ENCODE results near the gene SLC46A1. TPM values are rescaled to one million over a fixed set of nuclear protein-coding genes. Genes with fewer than 3 reads are reported as not detected.

SLC46A1 gene
- total RNA-seq, 1 donor from 2014 or later = 7.8 TPM

DNA sequence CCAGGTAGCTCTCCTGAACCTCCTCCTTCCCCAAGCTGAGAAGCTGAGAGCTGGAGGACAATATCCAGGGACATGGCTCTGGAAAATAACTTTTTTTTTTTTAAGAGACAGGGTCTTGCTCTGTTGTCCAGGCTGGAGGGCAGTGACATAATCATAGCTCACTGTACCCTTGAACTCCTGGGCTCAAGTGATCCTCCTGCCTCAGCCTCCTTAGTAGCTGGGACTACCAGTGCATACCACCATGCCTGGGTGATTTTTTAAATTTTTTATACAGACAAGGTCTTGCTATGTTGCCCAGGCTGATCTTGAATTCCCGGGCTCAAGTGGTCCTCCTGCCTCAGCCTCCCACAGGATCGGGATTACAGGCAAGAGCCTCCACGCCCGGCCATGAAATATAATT, 6.2 kb downstream of the SLC46A1 start:
- intact Hi-C loops (cut with micrococcal nuclease) = no loop called here
- peaks cover 7% of the 10 kb centered on the region for H3K36me3 Mint-ChIP-seq (ENCODE audit: low read depth)
- H3K27me3 Mint-ChIP-seq (ENCODE audit: insufficient read depth) = peaks cover 3% of the 10 kb centered on the region
- no peak overlapping the region for H3K4me3 Mint-ChIP-seq
- H3K27ac Mint-ChIP-seq = no peak overlapping the region
- H3K4me1 Mint-ChIP-seq (ENCODE audit: low read depth) = peaks cover 5% of the 10 kb centered on the region
- no peaks in the 10 kb centered on the region for H3K9me3 Mint-ChIP-seq
- no peak for DNase-seq (ENCODE audit: low spot score)

DNA sequence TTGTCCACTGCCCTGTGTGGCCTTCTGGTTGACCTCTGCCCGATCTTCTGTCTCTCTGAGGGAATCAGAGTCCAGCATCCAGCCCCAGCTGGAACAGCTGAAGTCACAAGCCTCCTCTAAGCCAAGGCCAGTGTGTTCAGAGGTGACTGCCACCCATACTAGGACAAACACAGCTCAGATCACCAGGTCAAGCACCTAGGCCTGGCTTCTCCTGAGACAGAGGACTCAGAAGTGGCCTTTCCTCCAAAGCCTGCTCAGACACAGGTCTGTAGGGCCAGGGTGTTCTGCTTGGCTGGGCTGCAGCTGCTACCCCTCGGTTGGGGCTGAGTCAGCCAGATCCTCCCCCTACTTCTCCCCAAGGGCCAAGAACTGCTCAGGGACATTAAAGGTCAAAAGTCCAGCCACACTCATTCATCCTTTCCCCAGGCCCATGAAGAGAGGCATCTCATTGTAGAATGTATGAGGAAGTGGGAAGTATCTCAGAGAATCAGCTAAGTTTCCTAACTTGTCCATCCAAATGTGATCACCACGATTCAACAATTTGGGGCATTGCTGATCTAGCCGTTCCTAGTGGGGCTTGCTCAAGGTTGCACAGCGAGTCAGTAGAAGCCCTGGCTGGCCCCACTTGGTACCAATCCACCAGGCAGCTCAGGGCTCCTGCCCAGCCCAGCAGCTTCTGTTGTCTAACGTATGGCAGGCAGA, 7.6 kb downstream of the SLC46A1 start:
- Mint-ChIP-seq H3K36me3 (ENCODE audit: low read depth) (peaks cover 14% of the 10 kb centered on the region), H3K4me1 (ENCODE audit: low read depth) (peaks cover 5% of the 10 kb centered on the region), H3K9me3 (no peaks in the 10 kb centered on the region), H3K27me3 (ENCODE audit: insufficient read depth) (no peaks in the 10 kb centered on the region), H3K27ac (no peak overlapping the region), H3K4me3 (no peak overlapping the region)
- DNase-seq (ENCODE audit: low spot score) = no peak
- intact Hi-C loops (cut with micrococcal nuclease) = no loop called here

DNA sequence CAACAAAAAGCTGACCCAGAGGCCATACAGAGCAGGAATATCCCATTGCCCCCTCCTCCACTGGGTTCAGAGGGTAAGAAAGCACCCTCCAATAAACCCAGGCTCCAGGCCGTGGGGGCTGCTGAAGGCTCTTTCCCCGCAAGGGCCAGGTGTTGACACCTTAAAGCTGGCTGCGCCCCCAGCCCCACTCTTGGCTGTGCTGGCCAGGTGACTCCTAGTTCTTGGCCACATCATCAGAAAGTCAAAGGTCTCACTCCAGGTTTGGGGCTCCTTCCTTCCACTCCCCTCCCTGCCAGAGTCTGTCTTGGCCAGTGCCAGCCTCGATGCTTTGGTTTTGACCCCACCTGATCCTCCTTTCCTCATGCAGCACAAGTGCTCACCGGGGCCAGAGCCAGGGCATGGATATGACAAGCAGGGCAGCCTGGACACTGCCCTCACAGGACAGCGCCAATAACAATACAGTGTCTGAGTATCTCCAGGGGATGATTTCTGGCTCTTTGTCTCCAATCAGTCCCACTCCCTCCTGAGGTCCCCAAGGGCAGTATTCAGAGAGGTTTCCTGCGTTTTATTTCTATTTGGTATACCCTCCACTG, 8.2 kb downstream of the SLC46A1 start:
- DNase-seq (ENCODE audit: low spot score) = no peak
- peaks cover 5% of the 10 kb centered on the region for H3K4me1 Mint-ChIP-seq (ENCODE audit: low read depth)
- no peak overlapping the region for H3K4me3 Mint-ChIP-seq
- H3K27me3 Mint-ChIP-seq (ENCODE audit: insufficient read depth) = no peaks in the 10 kb centered on the region
- intact Hi-C loops (cut with micrococcal nuclease) = no loop called here
- H3K36me3 Mint-ChIP-seq (ENCODE audit: low read depth) = peaks cover 17% of the 10 kb centered on the region
- H3K27ac Mint-ChIP-seq = no peak overlapping the region
- H3K9me3 Mint-ChIP-seq = no peaks in the 10 kb centered on the region

DNA sequence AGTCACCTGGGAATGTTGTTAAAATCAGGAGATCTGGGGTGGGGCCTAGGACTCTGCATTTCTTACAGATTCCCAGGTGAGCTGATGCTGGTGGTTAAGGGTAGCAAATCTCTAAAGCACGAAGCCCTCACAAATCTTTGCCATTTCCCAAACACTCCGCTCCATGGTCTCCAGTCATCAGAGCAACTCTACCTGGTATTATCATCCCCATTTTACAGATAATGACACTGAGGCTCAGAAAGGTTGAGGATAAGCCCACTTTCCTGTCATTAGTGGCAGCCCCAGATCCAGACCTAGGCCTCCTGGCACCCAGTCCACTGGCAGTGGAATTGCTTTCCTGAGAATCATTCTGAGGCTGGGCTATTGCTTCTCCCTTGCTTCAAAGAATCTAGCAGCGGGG, 8.7 kb downstream of the SLC46A1 start:
- Mint-ChIP-seq H3K27me3 (ENCODE audit: insufficient read depth) (no peaks in the 10 kb centered on the region), H3K36me3 (ENCODE audit: low read depth) (peaks cover 17% of the 10 kb centered on the region), H3K4me3 (no peak overlapping the region), H3K27ac (no peak overlapping the region), H3K4me1 (ENCODE audit: low read depth) (peaks cover 3% of the 10 kb centered on the region), H3K9me3 (no peaks in the 10 kb centered on the region)
- intact Hi-C loops (cut with micrococcal nuclease) = no loop called here
- DNase-seq (ENCODE audit: low spot score) = no peak

DNA sequence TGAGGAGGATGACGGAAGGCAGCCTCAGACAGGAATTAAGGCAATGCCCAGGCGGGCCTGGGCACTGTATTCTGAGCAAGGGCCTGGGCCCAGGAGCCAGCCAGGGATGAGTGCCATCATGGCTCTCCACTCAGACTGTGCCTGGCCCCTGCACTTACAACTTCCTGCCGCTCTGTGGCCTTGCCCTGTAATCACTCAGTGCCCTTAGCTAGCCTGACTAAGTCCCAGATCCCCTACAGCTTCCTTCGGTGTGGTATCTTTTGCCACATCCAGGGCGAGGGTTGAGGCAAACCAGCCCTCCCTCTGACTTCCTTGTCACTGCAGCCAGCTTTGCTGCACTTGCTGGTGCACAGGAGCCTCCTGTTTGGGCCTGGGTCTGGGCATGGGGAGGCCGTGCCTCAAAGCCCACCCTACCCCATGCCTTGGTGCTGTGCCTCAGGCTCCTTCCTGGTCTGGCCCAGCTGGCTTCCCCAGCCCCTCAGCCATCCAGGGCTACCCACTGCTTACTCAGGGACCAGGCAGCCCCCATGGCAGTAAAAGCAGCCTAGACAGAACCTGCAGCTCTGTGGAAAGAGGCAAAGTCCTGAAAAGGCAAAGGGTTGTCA, 9.3 kb downstream of the SLC46A1 start:
- Mint-ChIP-seq H3K27ac (no peak overlapping the region), H3K36me3 (ENCODE audit: low read depth) (peaks cover 17% of the 10 kb centered on the region), H3K4me3 (no peak overlapping the region), H3K27me3 (ENCODE audit: insufficient read depth) (no peaks in the 10 kb centered on the region), H3K9me3 (no peaks in the 10 kb centered on the region), H3K4me1 (ENCODE audit: low read depth) (no peaks in the 10 kb centered on the region)
- intact Hi-C loops (cut with micrococcal nuclease) = no loop called here
- DNase-seq (ENCODE audit: low spot score) = no peak

DNA sequence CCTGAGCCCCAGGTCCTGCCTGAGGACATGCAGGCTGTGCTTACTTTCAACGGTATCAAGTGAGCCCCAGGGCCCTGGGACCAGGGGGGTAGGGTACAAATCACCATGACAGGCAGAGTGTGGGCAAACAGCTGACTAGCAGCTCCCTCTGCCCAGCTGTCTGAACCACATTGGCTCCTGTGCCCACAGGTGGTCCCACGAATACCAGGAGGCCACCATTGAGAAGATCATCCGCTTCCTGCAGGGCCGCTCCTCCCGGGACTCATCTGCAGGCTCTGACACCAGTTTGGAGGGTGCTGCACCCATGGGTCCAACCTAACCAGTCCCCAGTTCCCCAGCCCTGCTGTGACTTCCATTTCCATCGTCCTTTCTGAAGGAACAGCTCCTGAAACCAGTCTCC, 10.0 kb downstream of the SLC46A1 start:
- Mint-ChIP-seq H3K27ac (no peak overlapping the region), H3K27me3 (ENCODE audit: insufficient read depth) (no peaks in the 10 kb centered on the region), H3K4me1 (ENCODE audit: low read depth) (no peaks in the 10 kb centered on the region), H3K4me3 (no peak overlapping the region), H3K36me3 (ENCODE audit: low read depth) (peaks cover 23% of the 10 kb centered on the region), H3K9me3 (no peaks in the 10 kb centered on the region)
- no peak for DNase-seq (ENCODE audit: low spot score)
- intact Hi-C loops (cut with micrococcal nuclease) = no loop called here

DNA sequence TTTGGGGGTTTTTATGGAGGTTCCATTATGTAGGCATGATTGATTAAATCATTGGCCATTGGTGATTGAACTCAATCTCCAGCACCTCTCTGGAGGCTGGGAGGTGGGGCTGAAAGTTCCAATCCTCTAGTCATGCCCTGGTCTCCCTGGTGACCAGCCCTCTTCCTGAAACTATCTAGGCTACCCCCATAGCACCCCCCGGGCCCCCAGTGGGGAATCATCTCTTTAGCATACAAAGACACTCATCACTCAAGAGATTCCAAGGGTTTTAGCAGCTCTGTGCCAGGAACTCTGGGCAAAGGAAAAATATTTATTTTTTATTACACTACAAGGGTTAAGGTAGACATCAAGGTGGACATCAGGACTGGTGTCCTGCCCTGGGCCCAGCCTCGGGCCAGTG, 10.6 kb downstream of the SLC46A1 start:
- intact Hi-C loops (cut with micrococcal nuclease) = no loop called here
- no peaks in the 10 kb centered on the region for H3K9me3 Mint-ChIP-seq

DNA sequence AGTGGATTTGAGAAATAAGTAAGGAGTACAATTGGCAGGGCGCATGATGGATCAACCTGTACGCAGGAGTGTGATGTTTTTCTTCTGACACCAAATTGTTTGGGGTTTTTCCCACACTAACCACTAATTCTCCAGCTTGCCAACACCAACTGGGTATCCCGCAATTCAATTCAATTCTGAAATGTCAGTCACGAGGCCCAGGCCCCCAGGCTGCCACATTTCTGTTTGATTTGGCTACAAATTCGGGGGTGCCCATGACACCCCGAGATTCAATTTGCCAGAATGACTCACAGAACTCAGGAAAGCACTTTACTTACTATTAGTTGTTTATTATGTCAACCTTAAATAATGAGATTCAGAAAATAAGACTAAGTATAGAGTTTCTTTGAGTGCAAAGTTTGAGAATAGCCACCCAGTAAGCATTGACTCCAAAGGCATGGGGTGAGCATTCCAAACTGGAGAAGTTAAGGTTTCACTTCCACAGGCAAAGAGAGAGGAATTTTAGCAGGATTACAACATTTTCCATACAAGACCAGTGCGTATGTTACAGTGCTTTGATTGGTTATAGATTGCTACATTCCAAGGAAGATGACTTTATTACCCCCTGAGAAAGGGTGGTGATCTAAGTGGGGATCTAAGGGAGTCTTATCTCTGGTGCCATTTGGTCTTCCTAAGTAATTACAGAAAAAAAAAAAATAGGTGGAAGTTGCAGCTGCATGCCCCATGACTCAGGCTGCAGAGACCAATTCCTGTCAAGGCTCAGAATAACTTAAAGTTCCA, 11.5 kb downstream of the SLC46A1 start:
- Mint-ChIP-seq H3K9me3 (no peaks in the 10 kb centered on the region), H3K36me3 (ENCODE audit: low read depth) (peaks cover 34% of the 10 kb centered on the region), H3K4me1 (ENCODE audit: low read depth) (no peaks in the 10 kb centered on the region), H3K27ac (no peak overlapping the region), H3K4me3 (no peak overlapping the region), H3K27me3 (ENCODE audit: insufficient read depth) (no peaks in the 10 kb centered on the region)
- DNase-seq (ENCODE audit: low spot score) = no peak
- intact Hi-C loops (cut with micrococcal nuclease) = no loop called here

More for the DNA sequence above, 10.6 kb downstream of the SLC46A1 start:
- no peak overlapping the region for H3K27ac Mint-ChIP-seq
- no peak for DNase-seq (ENCODE audit: low spot score)
- peaks cover 26% of the 10 kb centered on the region for H3K36me3 Mint-ChIP-seq (ENCODE audit: low read depth)
- H3K27me3 Mint-ChIP-seq (ENCODE audit: insufficient read depth) = no peaks in the 10 kb centered on the region
- H3K4me3 Mint-ChIP-seq = no peak overlapping the region
- no peaks in the 10 kb centered on the region for H3K4me1 Mint-ChIP-seq (ENCODE audit: low read depth)

DNA sequence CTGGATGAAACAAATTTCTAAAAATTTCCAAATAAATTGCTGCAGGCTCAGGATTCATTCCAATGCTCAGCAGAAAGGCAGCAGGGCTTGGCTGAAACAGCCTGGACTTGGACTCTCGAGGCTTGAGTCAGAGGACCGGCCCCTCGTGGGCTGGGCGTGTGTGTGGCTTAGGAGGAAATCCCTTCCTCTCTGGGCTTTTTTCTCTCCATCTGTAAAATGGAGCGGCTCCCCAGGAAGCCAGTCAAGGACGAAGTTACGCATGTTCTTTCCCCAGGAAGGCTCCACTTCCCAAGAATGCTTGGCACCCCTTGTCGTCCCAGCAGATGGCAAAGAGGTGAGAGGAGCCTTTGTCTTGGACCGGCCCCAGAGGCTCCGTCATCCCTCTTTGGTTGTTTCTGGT, 13.5 kb downstream of the SLC46A1 start:
- no peak overlapping the region for H3K27ac Mint-ChIP-seq
- peaks cover 35% of the 10 kb centered on the region for H3K36me3 Mint-ChIP-seq (ENCODE audit: low read depth)
- no peaks in the 10 kb centered on the region for H3K4me1 Mint-ChIP-seq (ENCODE audit: low read depth)
- H3K4me3 Mint-ChIP-seq = no peak overlapping the region
- intact Hi-C loops (cut with micrococcal nuclease) = no loop called here
- DNase-seq (ENCODE audit: low spot score) = no peak
- no peaks in the 10 kb centered on the region for H3K9me3 Mint-ChIP-seq
- H3K27me3 Mint-ChIP-seq (ENCODE audit: insufficient read depth) = no peaks in the 10 kb centered on the region

DNA sequence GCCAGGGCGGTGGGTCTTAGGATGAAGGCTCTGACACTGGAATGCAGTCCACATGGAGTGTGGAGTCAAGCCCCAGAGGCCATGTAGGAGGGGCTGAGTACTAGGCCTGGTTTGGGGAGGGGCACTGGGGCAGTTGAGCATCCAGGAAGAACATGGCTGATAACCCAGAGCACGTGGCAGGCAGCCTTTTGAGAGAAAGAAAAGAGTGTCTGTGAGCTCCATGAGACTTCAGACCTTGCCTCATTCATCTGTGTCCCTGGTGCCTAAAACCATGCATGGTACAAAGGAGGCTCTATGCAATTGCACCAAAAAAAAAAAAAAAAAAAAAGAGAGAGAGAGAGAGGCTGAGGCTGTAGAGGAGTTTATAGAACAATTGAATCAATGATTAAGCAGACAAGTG, 14.6 kb downstream of the SLC46A1 start:
- Mint-ChIP-seq H3K27ac (no peak overlapping the region), H3K36me3 (ENCODE audit: low read depth) (peaks cover 35% of the 10 kb centered on the region), H3K27me3 (ENCODE audit: insufficient read depth) (no peaks in the 10 kb centered on the region), H3K9me3 (no peaks in the 10 kb centered on the region), H3K4me1 (ENCODE audit: low read depth) (no peaks in the 10 kb centered on the region), H3K4me3 (no peak overlapping the region)
- intact Hi-C loops (cut with micrococcal nuclease) = no loop called here
- no peak for DNase-seq (ENCODE audit: low spot score)

DNA sequence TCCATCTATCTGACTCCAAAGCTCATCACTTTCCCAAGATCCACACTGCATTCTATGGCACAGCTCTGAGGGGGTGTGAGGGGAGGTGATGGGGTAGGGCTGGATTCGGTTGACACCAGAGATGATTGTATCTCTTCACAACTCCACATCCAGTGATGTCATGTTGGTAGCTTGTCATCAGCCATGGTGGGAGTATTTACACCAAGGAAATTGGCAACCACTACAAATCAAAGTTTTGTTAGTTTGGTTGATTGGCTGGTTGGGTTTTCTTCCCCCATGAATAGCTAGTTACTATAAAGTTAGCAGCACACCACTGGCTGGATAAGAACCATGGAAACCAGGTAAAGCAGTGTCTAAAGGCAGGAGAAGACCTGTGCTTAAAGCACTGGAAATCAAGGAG, 15.0 kb downstream of the SLC46A1 start:
- H3K27ac Mint-ChIP-seq = no peak overlapping the region
- H3K4me1 Mint-ChIP-seq (ENCODE audit: low read depth) = peaks cover under 1% of the 10 kb centered on the region
- H3K4me3 Mint-ChIP-seq = no peak overlapping the region
- intact Hi-C loops (cut with micrococcal nuclease) = no loop called here
- H3K36me3 Mint-ChIP-seq (ENCODE audit: low read depth) = peaks cover 35% of the 10 kb centered on the region
- H3K9me3 Mint-ChIP-seq = no peaks in the 10 kb centered on the region
- no peak for DNase-seq (ENCODE audit: low spot score)
- no peaks in the 10 kb centered on the region for H3K27me3 Mint-ChIP-seq (ENCODE audit: insufficient read depth)

DNA sequence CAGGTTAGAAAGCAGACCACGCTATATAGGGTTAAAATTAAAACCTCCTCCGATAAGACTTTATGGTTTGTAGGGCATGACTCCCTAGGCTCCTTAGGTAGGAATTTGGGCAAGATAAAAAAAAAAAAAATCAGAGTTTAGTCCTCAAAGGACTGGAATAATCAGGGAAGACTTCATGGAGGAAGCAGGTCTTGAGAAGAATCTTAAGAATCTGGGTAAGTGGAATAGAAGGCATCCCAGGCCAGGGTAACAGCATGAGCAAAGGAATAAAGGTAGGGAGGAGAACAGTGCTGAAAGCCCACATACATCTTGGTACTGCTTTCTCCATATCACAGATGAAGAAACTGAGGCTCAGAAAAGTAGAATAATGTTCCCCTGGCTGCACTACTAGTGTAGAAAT, 15.4 kb downstream of the SLC46A1 start:
- intact Hi-C loops (cut with micrococcal nuclease) = no loop called here
- H3K36me3 Mint-ChIP-seq (ENCODE audit: low read depth) = peaks cover 34% of the 10 kb centered on the region
- peaks cover 5% of the 10 kb centered on the region for H3K4me1 Mint-ChIP-seq (ENCODE audit: low read depth)
- no peaks in the 10 kb centered on the region for H3K9me3 Mint-ChIP-seq
- no peak overlapping the region for H3K4me3 Mint-ChIP-seq
- H3K27me3 Mint-ChIP-seq (ENCODE audit: insufficient read depth) = no peaks in the 10 kb centered on the region
- no peak for DNase-seq (ENCODE audit: low spot score)
- H3K27ac Mint-ChIP-seq = no peak overlapping the region

DNA sequence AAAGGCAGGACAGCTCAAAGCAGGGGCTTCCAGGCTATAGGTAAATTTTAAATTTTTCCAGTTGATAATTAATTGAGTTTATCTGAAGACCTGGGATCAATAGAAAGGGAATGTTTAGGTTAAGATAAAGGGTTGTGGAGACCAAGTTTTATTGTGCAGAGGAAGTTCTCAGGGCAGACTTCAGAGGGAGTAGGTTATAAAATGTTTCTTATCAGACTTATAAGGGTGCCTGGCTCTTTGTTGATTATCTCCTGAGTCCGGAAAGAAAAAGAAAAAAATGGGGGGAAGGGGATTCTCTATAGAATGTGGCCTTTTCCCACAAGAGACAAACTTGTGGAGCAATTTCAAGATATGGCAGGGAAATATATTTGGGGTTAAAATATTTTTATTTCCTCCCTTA, 15.9 kb downstream of the SLC46A1 start:
- peaks cover 35% of the 10 kb centered on the region for H3K36me3 Mint-ChIP-seq (ENCODE audit: low read depth)
- H3K4me3 Mint-ChIP-seq = no peak overlapping the region
- peaks cover 9% of the 10 kb centered on the region for H3K4me1 Mint-ChIP-seq (ENCODE audit: low read depth)
- peaks cover 1% of the 10 kb centered on the region for H3K27me3 Mint-ChIP-seq (ENCODE audit: insufficient read depth)
- H3K9me3 Mint-ChIP-seq = no peaks in the 10 kb centered on the region
- intact Hi-C loops (cut with micrococcal nuclease) = no loop called here
- no peak overlapping the region for H3K27ac Mint-ChIP-seq
- DNase-seq (ENCODE audit: low spot score) = no peak

All from activated T-helper 1 cell treated with anti-CD3 and anti-CD28 coated beads, Interleukin-12 subunit alpha, Interleukin-12 subunit beta, Interleukin-2, Interleukin-4 antibody, amounts not matched to agents 30 ng/mL and 10 ng/mL and 1 ng/mL, durations not matched to agents 14 hours and 24 hours and 36 hours (primary cell).